Endothelial cell of umbilical vein (primary cell): ENCODE measurements around the gene PCDHGA4. TPM values are rescaled to one million over a fixed set of nuclear protein-coding genes. Genes with fewer than 3 reads are reported as not detected.
A peak's percentile ranks its signal among the peaks of the same experiment; 100 is the strongest.

Experiments
- BruUV-seq: library from RNA; stranded (reverse); fragments of 400-500 nt; replicated peaks from 2 replicates; lab custom pipeline; 2021; lab: Mats Ljungman, UMichigan
- CTCF ChIA-PET: fragments of 300-600, 350-600 bp; sonication (Branson Sonifier 250); formaldehyde crosslinking; loops from one replicate; lab custom pipeline; 2021; ENCODE audit warnings: antibody characterized with exemption, inconsistent platforms; lab: Charles Lee
- POLR2A ChIA-PET: fragments of 300-600, 350-600 bp; sonication (Branson Sonifier 250); formaldehyde crosslinking; loops from one replicate; lab custom pipeline; 2021; ENCODE audit warnings: antibody characterized with exemption, inconsistent platforms; lab: Charles Lee
- DNase-seq: peaks from one replicate; pipeline ENCODE4 v3.0.0-alpha.2; 2011; ENCODE audit warnings: low read depth, low spot score
- FAIRE-seq: peaks from 2 replicates; lab custom pipeline; 2011; peaks lifted over from hg19 to GRCh38; lab: Jason Lieb, UNC
- H2AFZ ChIP-seq: 2 replicates; pipeline ENCODE4 v1.6.0; 2012; ENCODE audit warnings: low read depth, low read length, control low read depth, inconsistent platforms
- H3K27ac ChIP-seq: 2 replicates; pipeline ENCODE4 v1.5.1; 2011; ENCODE audit warnings: low read depth, mild to moderate bottlenecking, control low read depth, low read length, moderate library complexity; ENCODE audit not compliant: insufficient read depth
- H3K27me3 ChIP-seq, 2 experiments: 2 replicates each; pipeline versions ENCODE4 v1.6.0 to v1.6.1; 2011; ENCODE audit warnings: low read length in 2 of 2, mixed read lengths in 1 of 2; ENCODE audit not compliant: control insufficient read depth in 2 of 2, insufficient read depth in 2 of 2
- H3K36me3 ChIP-seq, 2 experiments: 2 replicates in 1 of 2; 3 replicates in 1 of 2; pipeline ENCODE4 v1.5.1; 2011; ENCODE audit warnings: low read length in 2 of 2, mild to moderate bottlenecking in 1 of 2, moderate library complexity in 1 of 2; ENCODE audit not compliant: control insufficient read depth in 2 of 2, insufficient read depth in 2 of 2; ENCODE audit errors: extremely low read depth in 1 of 2
- H3K4me1 ChIP-seq: 3 replicates; pipeline ENCODE4 v1.5.1; 2011; ENCODE audit warnings: mild to moderate bottlenecking, low read length; ENCODE audit not compliant: control insufficient read depth, insufficient read depth; ENCODE audit errors: extremely low read depth
- H3K4me2 ChIP-seq: 2 replicates; pipeline ENCODE4 v1.6.1; 2011; ENCODE audit warnings: low read length, control low read depth, mixed read lengths; ENCODE audit not compliant: insufficient read depth
- H3K4me3 ChIP-seq, 3 experiments: fragments of 200-600 bp in 1 of 3; sonication (generic), shearing (Covaris generic) in 1 of 3; replicated peaks in 1 of 3; 2 replicates each; pipeline ENCODE4 v1.5.1; 2011 to 2016; ENCODE audit warnings: control low read depth in 3 of 3, low read length in 3 of 3, mild to moderate bottlenecking in 2 of 3, inconsistent platforms in 1 of 3, low read depth in 1 of 3, moderate library complexity in 1 of 3; ENCODE audit not compliant: insufficient read depth in 1 of 3
- H3K79me2 ChIP-seq: 2 replicates; pipeline ENCODE4 v1.6.0; 2012; ENCODE audit warnings: low read length, inconsistent platforms; ENCODE audit not compliant: control insufficient read depth, insufficient read depth
- H3K9ac ChIP-seq: replicated peaks from 2 replicates; pipeline ENCODE3; 2011; ENCODE audit warnings: low read length, control low read depth; ENCODE audit not compliant: insufficient read depth; ENCODE audit errors: extremely low read depth
- H3K9me1 ChIP-seq: replicated peaks from 3 replicates; pipeline ENCODE4 v1.6.0; 2011; ENCODE audit warnings: mild to moderate bottlenecking, low read length; ENCODE audit not compliant: control insufficient read depth, insufficient read depth; ENCODE audit errors: extremely low read depth
- H3K9me3 ChIP-seq: replicated peaks from 2 replicates; pipeline ENCODE4 v1.5.1; 2012; ENCODE audit warnings: low read length, inconsistent platforms; ENCODE audit not compliant: control insufficient read depth, insufficient read depth
- H4K20me1 ChIP-seq: replicated peaks from 2 replicates; pipeline ENCODE3; 2011; ENCODE audit warnings: mild to moderate bottlenecking, low read length; ENCODE audit not compliant: control insufficient read depth, insufficient read depth; ENCODE audit errors: extremely low read depth
- EZH2 ChIP-seq: IDR thresholded peaks from 2 replicates; pipeline ENCODE4 v1.6.1; 2012; ENCODE audit warnings: borderline replicate concordance, low read depth, mild to moderate bottlenecking, moderate library complexity, low read length, inconsistent platforms; ENCODE audit not compliant: severe bottlenecking
- FOS ChIP-seq: IDR thresholded peaks from 2 replicates; pipeline ENCODE4 v1.6.1; 2011; ENCODE audit warnings: mild to moderate bottlenecking, low read length, moderate library complexity, borderline replicate concordance; ENCODE audit not compliant: insufficient read depth
- GATA2 ChIP-seq: IDR thresholded peaks from 2 replicates; pipeline ENCODE4 v1.7.0; 2011; ENCODE audit warnings: low read depth, mild to moderate bottlenecking, moderate library complexity, mixed read lengths, low read length; ENCODE audit not compliant: insufficient read length, insufficient read depth
- JUN ChIP-seq: IDR thresholded peaks from 2 replicates; pipeline ENCODE4 v1.6.1; 2011; ENCODE audit warnings: borderline replicate concordance, low read depth; ENCODE audit not compliant: insufficient read length, insufficient read depth
- MYC ChIP-seq: IDR thresholded peaks from one replicate; pipeline ENCODE4 v1.6.1; 2011; ENCODE audit warnings: mild to moderate bottlenecking, low read depth, low read length
- POLR2A ChIP-seq: IDR thresholded peaks from 2 replicates; pipeline ENCODE4 v1.6.1; 2012; ENCODE audit warnings: low read depth, mild to moderate bottlenecking, control low read depth, low read length
- POLR2AphosphoS5 ChIP-seq: IDR thresholded peaks from 2 replicates; pipeline ENCODE4 v1.6.1; 2012; ENCODE audit warnings: low read depth, mild to moderate bottlenecking, control low read depth, low read length, moderate library complexity; ENCODE audit not compliant: insufficient read depth
- dilution Hi-C: fragments of 300-500 bp; cut with MboI; formaldehyde crosslinking; loops from one replicate; pipeline ENCODE4 v1.15.0; 2019; ENCODE audit warnings: low sequenced_read_pairs; ENCODE audit not compliant: extremely low pct_ligation_motif_present
- intact Hi-C: fragments of 100-400 bp; cut with micrococcal nuclease; formaldehyde crosslinking; loops from one replicate; pipeline ENCODE4 v1.10.0; 2022
- polyA plus RNA-seq, 4 experiments: library from polyadenylated mRNA; depleted of rRNA in 3 of 4; stranded (reverse) in 3 of 4; unstranded in 1 of 4; fragments of >200 nt; gene quantifications; 2 replicates each; pipeline versions ENCODE4 v1.2.1 to v1.2.3, GENCODE V29; 2011 to 2012; ENCODE audit warnings: missing spikeins in 1 of 4
- total RNA-seq: library from RNA; stranded (reverse); gene quantifications from 2 replicates; pipeline ENCODE4 v1.2.3, GENCODE V29; 2021
- TF ChIP-seq, protein P1 (sequence below), 2 donors: IDR thresholded peaks; 1 replicate in 1 of 2; 2 replicates in 1 of 2; pipeline ENCODE4 v1.5.1; 2011; ENCODE audit warnings: low read length in 2 of 2, mild to moderate bottlenecking in 2 of 2, moderate library complexity in 2 of 2, control low read depth in 1 of 2, inconsistent platforms in 1 of 2, low read depth in 1 of 2; ENCODE audit not compliant: insufficient read depth in 1 of 2; ENCODE audit errors: extremely low read depth in 1 of 2
- TF ChIP-seq, protein P2 (sequence below): IDR thresholded peaks from 2 replicates; pipeline ENCODE4 v1.6.1; 2011; ENCODE audit not compliant: insufficient read depth, insufficient read length

Gene PCDHGA4
- total and polyA plus RNA-seq, 2 donors (not counting 3 experiments of a cell fraction or from before 2014, with no cell fraction given), result 2.6 to 3.0 TPM

DNA sequence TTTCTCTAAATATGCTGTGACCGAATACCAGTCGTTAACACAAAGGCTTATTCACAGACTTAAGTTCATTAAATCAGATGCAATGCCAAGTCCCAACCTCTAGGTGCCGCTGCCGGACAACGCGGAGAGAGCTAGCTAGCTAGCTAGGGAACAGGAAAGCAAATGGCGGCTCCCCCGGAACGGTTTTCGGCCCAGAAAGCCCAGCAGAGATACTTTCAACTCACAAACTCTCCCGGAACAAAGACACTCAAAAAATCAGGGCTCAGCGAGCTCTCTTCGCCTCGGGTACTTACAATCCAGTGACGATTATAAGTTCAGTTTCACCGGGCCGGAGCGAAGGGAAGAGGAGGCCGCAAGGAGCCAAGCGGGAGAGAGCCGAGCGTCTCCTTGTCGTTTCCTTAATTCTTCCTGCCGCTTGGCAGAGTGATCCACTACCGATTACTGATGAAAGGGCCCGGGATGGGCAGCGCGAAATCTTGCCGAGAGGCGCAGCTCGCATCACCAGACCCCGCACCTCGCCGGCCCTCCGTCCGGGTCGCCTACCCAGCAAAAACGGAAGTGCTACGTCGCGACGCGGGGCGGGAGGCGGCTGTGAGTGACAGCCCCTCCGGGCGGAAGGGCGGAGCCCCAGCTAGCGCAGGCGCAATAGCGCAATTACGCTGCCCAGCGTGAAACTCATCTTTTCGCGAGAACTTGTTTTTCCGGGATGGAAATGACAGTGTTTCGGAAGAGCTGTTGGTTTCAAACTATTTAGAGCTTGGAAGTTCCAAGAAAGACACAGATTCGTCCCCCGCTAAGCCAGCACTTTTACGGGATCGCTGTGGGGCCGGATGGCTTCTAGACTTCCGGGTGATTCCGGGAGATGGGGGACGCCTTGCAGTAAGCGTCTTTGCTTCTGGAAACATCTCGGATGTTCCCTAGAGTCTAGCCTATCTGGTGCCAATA, 34.3 kb upstream of the PCDHGA4 start, which contains the start of gene TAF7:
TAF7 (minus strand) TSS at position 560 of the 945 bp plus-strand sequence. CDS start 740 bp downstream, outside the sequence.
- peak; percentile 91 for DNase-seq
- H3K9me1 ChIP-seq, result no peaks in the 10 kb centered on the region
- H3K27me3 ChIP-seq, result no peaks in the 10 kb centered on the region
- peaks cover 15% of the 10 kb centered on the region for H3K9me3 ChIP-seq
- intact Hi-C loops (loop anchor here (1.0 to 2.0 kb wide), 2 partner anchors 22 to 240 kb away; partner anchors contain the start of gene PCDHGA3), dilution Hi-C loops (no loop called here)
- no peaks in the 10 kb centered on the region for H3K4me1 ChIP-seq
- POLR2A ChIA-PET, result interaction anchor here (0.9 to 1.6 kb wide), 3 partner anchors 10 to 244 kb away, joined by 3 to 7 read pairs (median 4); partner anchors contain the start of genes PCDHGA1 and PCDHGA3
- peak within 1 kb of the TSS; percentile 84 for H2AFZ ChIP-seq
- H4K20me1 ChIP-seq, result peaks cover 9% of the 10 kb centered on the region
- peak within 1 kb of the TSS; percentile 78 for H3K4me2 ChIP-seq
- TF ChIP-seq, protein P1, sequence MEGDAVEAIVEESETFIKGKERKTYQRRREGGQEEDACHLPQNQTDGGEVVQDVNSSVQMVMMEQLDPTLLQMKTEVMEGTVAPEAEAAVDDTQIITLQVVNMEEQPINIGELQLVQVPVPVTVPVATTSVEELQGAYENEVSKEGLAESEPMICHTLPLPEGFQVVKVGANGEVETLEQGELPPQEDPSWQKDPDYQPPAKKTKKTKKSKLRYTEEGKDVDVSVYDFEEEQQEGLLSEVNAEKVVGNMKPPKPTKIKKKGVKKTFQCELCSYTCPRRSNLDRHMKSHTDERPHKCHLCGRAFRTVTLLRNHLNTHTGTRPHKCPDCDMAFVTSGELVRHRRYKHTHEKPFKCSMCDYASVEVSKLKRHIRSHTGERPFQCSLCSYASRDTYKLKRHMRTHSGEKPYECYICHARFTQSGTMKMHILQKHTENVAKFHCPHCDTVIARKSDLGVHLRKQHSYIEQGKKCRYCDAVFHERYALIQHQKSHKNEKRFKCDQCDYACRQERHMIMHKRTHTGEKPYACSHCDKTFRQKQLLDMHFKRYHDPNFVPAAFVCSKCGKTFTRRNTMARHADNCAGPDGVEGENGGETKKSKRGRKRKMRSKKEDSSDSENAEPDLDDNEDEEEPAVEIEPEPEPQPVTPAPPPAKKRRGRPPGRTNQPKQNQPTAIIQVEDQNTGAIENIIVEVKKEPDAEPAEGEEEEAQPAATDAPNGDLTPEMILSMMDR (IDR thresholded peaks at IDR 0.05; ENCODE audit: extremely low read depth in 1 of 2, insufficient read depth in 1 of 2, low read depth in 1 of 2, low read length in 2 of 2), result peak; percentile 78 to 88
- TF ChIP-seq GATA2 (no peak), MYC (no peak), FOS (peak; percentile 8), POLR2AphosphoS5 (peak; percentile 82), EZH2 (no peak), JUN (no peak), POLR2A (peak; percentile 94)
- TF ChIP-seq, protein P2, sequence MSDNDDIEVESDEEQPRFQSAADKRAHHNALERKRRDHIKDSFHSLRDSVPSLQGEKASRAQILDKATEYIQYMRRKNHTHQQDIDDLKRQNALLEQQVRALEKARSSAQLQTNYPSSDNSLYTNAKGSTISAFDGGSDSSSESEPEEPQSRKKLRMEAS, result no peak
- peak within 1 kb of the TSS; percentile 96 for H3K9ac ChIP-seq
- TSS peak; percentile 80 for BruUV-seq
- CTCF ChIA-PET, result interaction anchor here (0.6 to 2.8 kb wide), 26 partner anchors 8 to 304 kb away, joined by 3 to 19 read pairs (median 4); partner anchors contain the start of genes PCDHGA1, PCDHGA10, PCDHGA11 and PCDHGA12
- FAIRE-seq, result peak; percentile 82
- peak within 1 kb of the TSS; percentile 56 to 91 (median 87) for H3K4me3 ChIP-seq
- H3K79me2 ChIP-seq, result peaks cover 22% of the 10 kb centered on the region
- H3K36me3 ChIP-seq, result peaks cover 0 to 11% of the 10 kb centered on the region in 2 experiments
- H3K27ac ChIP-seq, result peak within 1 kb of the TSS; percentile 91
